Mesenchymal stem cell (in vitro differentiated cells and primary cell): Measurements from ENCODE around the gene PLXNA2.

Source experiments
- DNase-seq: peaks from one replicate; pipeline ENCODE4 v3.0.0-alpha.2; 2013
- H2AFZ ChIP-seq: one replicate; pipeline ENCODE4 v1.6.1; 2013; ENCODE audit warnings: low read depth, mild to moderate bottlenecking, control low read depth, inconsistent platforms, low read length, moderate library complexity
- H2AK5ac ChIP-seq: 2 replicates; pipeline ENCODE4 v1.6.1; 2013; ENCODE audit warnings: low read length, moderate library complexity, mild to moderate bottlenecking, inconsistent platforms; ENCODE audit not compliant: severe bottlenecking
- H2BK120ac ChIP-seq: one replicate; pipeline ENCODE4 v1.6.1; 2013; ENCODE audit warnings: low read depth, mild to moderate bottlenecking, inconsistent platforms, low read length, moderate library complexity
- H2BK12ac ChIP-seq, 2 experiments: one replicate each; pipeline ENCODE4 v1.6.1; 2013; ENCODE audit warnings: inconsistent platforms in 2 of 2, low read length in 2 of 2, mild to moderate bottlenecking in 2 of 2, moderate library complexity in 2 of 2, control low read depth in 1 of 2
- H2BK15ac ChIP-seq: one replicate; pipeline ENCODE4 v1.6.1; 2013; ENCODE audit warnings: mild to moderate bottlenecking, low read depth, inconsistent platforms; ENCODE audit not compliant: poor library complexity, severe bottlenecking
- H2BK5ac ChIP-seq: 2 replicates; pipeline ENCODE4 v1.6.1; 2013; ENCODE audit warnings: low read depth, mild to moderate bottlenecking, low read length, control low read depth, inconsistent platforms; ENCODE audit not compliant: poor library complexity, severe bottlenecking
- H3K14ac ChIP-seq, 2 experiments: one replicate each; pipeline ENCODE4 v1.6.1; 2013; ENCODE audit warnings: inconsistent platforms in 2 of 2, low read length in 2 of 2, control low read depth in 1 of 2, mild to moderate bottlenecking in 1 of 2, moderate library complexity in 1 of 2
- H3K18ac ChIP-seq, 2 experiments: one replicate each; pipeline ENCODE4 v1.6.1; 2013; ENCODE audit warnings: inconsistent platforms in 2 of 2, low read length in 2 of 2, control low read depth in 1 of 2, low read depth in 1 of 2, mild to moderate bottlenecking in 1 of 2
- H3K23ac ChIP-seq, 2 experiments: one replicate each; pipeline ENCODE4 v1.6.1; 2013; ENCODE audit warnings: inconsistent platforms in 2 of 2, low read length in 2 of 2, mild to moderate bottlenecking in 2 of 2, moderate library complexity in 2 of 2, control low read depth in 1 of 2
- H3K27ac ChIP-seq: 2 replicates; pipeline ENCODE4 v1.5.1; 2013; ENCODE audit warnings: mild to moderate bottlenecking, moderate library complexity, low read length, control low read depth, inconsistent platforms; ENCODE audit not compliant: poor library complexity, severe bottlenecking
- H3K27me3 ChIP-seq, 2 experiments: 2 replicates each; pipeline versions ENCODE4 v1.6.1 to v1.7.0; 2013; ENCODE audit warnings: low read length in 2 of 2, mild to moderate bottlenecking in 2 of 2, moderate library complexity in 2 of 2, control low read depth in 1 of 2, inconsistent platforms in 1 of 2; ENCODE audit not compliant: control insufficient read depth in 1 of 2, insufficient read depth in 1 of 2
- H3K36me3 ChIP-seq, 2 experiments: 2 replicates each; pipeline versions ENCODE4 v1.6.1 to v1.7.0; 2013; ENCODE audit warnings: low read length in 2 of 2, control low read depth in 1 of 2, inconsistent platforms in 1 of 2, low read depth in 1 of 2, mild to moderate bottlenecking in 1 of 2; ENCODE audit not compliant: insufficient read depth in 2 of 2, control insufficient read depth in 1 of 2
- H3K4ac ChIP-seq, 2 experiments: one replicate each; pipeline ENCODE4 v1.6.1; 2013; ENCODE audit warnings: inconsistent platforms in 2 of 2, low read length in 2 of 2, mild to moderate bottlenecking in 2 of 2, moderate library complexity in 2 of 2, control low read depth in 1 of 2, low read depth in 1 of 2
- H3K4me1 ChIP-seq: 2 replicates; pipeline ENCODE4 v1.6.1; 2013; ENCODE audit warnings: low read depth, low read length, control low read depth; ENCODE audit not compliant: control insufficient read depth, insufficient read depth
- H3K4me2 ChIP-seq: 2 replicates; pipeline ENCODE4 v1.6.1; 2013; ENCODE audit warnings: low read length, mild to moderate bottlenecking, inconsistent platforms; ENCODE audit not compliant: poor library complexity, severe bottlenecking
- H3K4me3 ChIP-seq, 2 experiments: 2 replicates each; pipeline versions ENCODE4 v1.5.1 to v1.7.0; 2013; ENCODE audit warnings: low read length in 2 of 2, mild to moderate bottlenecking in 2 of 2, control low read depth in 1 of 2, low read depth in 1 of 2; ENCODE audit not compliant: insufficient read depth in 1 of 2
- H3K79me1 ChIP-seq: replicated peaks from 2 replicates; pipeline ENCODE4 v1.6.1; 2013; ENCODE audit warnings: mild to moderate bottlenecking, control low read depth, low read length, inconsistent platforms; ENCODE audit not compliant: poor library complexity, severe bottlenecking
- H3K9ac ChIP-seq: 2 replicates; pipeline ENCODE4 v1.7.0; 2013; ENCODE audit warnings: mild to moderate bottlenecking, low read length, moderate library complexity
- H3K9me3 ChIP-seq: 2 replicates; pipeline ENCODE4 v1.7.0; 2013; ENCODE audit warnings: mild to moderate bottlenecking, low read length; ENCODE audit not compliant: control insufficient read depth
- H4K8ac ChIP-seq: one replicate; pipeline ENCODE4 v1.6.1; 2013; ENCODE audit warnings: inconsistent platforms, mild to moderate bottlenecking, low read length, moderate library complexity
- H4K91ac ChIP-seq: one replicate; pipeline ENCODE4 v1.6.1; 2013; ENCODE audit warnings: mild to moderate bottlenecking, low read length, inconsistent platforms
- WGBS: methylation state at CpG from one replicate; pipeline ENCODE4 v1.1.7; 2013; ENCODE audit warnings: mixed read lengths; 5-methylcytosine and 5-hydroxymethylcytosine counted together

PLXNA2 gene

GRCh38 chr1:208149776-208150514 is 94.2 kb downstream of the PLXNA2 start:
- Histone ChIP-seq H3K18ac (no peak overlapping the region), H2BK120ac (no peak overlapping the region), H3K4me2 (no peak overlapping the region), H3K23ac (no peak overlapping the region), H3K79me1 (no peaks in the 10 kb centered on the region), H3K27me3 (peaks cover 0 to 13% of the 10 kb centered on the region in 2 experiments), H3K4me1 (peaks cover 9% of the 10 kb centered on the region), H4K8ac (no peak overlapping the region), H2AK5ac (no peak overlapping the region), H3K14ac (no peak overlapping the region), H2BK5ac (no peak overlapping the region), H3K9me3 (no peaks in the 10 kb centered on the region), H3K36me3 (no peaks in the 10 kb centered on the region), H3K27ac (no peak overlapping the region), H3K4me3 (no peak overlapping the region), H3K9ac (no peak overlapping the region), H2BK12ac (no peak overlapping the region), H3K4ac (no peak overlapping the region), H2BK15ac (no peak overlapping the region), H4K91ac (no peak overlapping the region), H2AFZ (no peak overlapping the region)
- DNase-seq: peak; percentile 18
- 71% methylated on average over 9 of the region's 9 CpGs for WGBS

- no peak for DNase-seq
- no peak overlapping the region for H3K4me3 ChIP-seq
- peak overlapping the region; percentile 46 for H4K8ac ChIP-seq
- no peak overlapping the region for H2BK120ac ChIP-seq
- no peaks in the 10 kb centered on the region for H3K9me3 ChIP-seq
- H3K4ac ChIP-seq: no peak overlapping the region
- H2BK15ac ChIP-seq: no peak overlapping the region
- no peak overlapping the region for H3K9ac ChIP-seq
- H3K36me3 ChIP-seq: no peaks in the 10 kb centered on the region
- H3K14ac ChIP-seq: peak overlapping the region in 1 of 2 experiments; percentile 1
- H2BK12ac ChIP-seq: peak overlapping the region in 1 of 2 experiments; percentile 26
- H3K27ac ChIP-seq: no peak overlapping the region
- H3K4me1 ChIP-seq: peaks cover 9% of the 10 kb centered on the region
- H3K27me3 ChIP-seq: peaks cover 0 to 13% of the 10 kb centered on the region in 2 experiments
- no peak overlapping the region for H3K4me2 ChIP-seq
- H2AFZ ChIP-seq: no peak overlapping the region
- H2AK5ac ChIP-seq: no peak overlapping the region
- H3K79me1 ChIP-seq: no peaks in the 10 kb centered on the region
- H3K23ac ChIP-seq: no peak overlapping the region
- H2BK5ac ChIP-seq: no peak overlapping the region
- no peak overlapping the region for H4K91ac ChIP-seq
- H3K18ac ChIP-seq: peak overlapping the region in 1 of 2 experiments; percentile 42
These were observed 95.0 kb downstream of the PLXNA2 start for GRCh38 chr1:208149213-208149612.

- Histone ChIP-seq H3K4me3 (no peak overlapping the region), H4K91ac (no peak overlapping the region), H2BK12ac (no peak overlapping the region), H3K27ac (no peak overlapping the region), H3K36me3 (no peaks in the 10 kb centered on the region), H3K4me1 (peaks cover 6% of the 10 kb centered on the region), H2BK15ac (no peak overlapping the region), H3K4ac (no peak overlapping the region), H2AFZ (no peak overlapping the region), H3K18ac (no peak overlapping the region), H2AK5ac (no peak overlapping the region), H3K23ac (no peak overlapping the region), H3K4me2 (no peak overlapping the region), H2BK120ac (no peak overlapping the region), H2BK5ac (no peak overlapping the region), H3K9me3 (no peaks in the 10 kb centered on the region), H3K27me3 (peaks cover 0 to 13% of the 10 kb centered on the region in 2 experiments), H3K79me1 (no peaks in the 10 kb centered on the region), H4K8ac (no peak overlapping the region), H3K9ac (no peak overlapping the region), H3K14ac (no peak overlapping the region)
- WGBS: 94% methylated on average over 4 of the region's 4 CpGs
- no peak for DNase-seq
These were observed 95.8 kb downstream of the PLXNA2 start for GRCh38 chr1:208148380-208148779.

- H3K18ac ChIP-seq: no peak overlapping the region
- no peak overlapping the region for H3K4me2 ChIP-seq
- no peak overlapping the region for H3K14ac ChIP-seq
- no peak overlapping the region for H3K4ac ChIP-seq
- no peak overlapping the region for H3K27ac ChIP-seq
- no peaks in the 10 kb centered on the region for H3K79me1 ChIP-seq
- no peak for DNase-seq
- H2BK120ac ChIP-seq: no peak overlapping the region
- no peak overlapping the region for H2AFZ ChIP-seq
- H3K9ac ChIP-seq: no peak overlapping the region
- H2BK5ac ChIP-seq: no peak overlapping the region
- H3K4me3 ChIP-seq: no peak overlapping the region
- H3K36me3 ChIP-seq: no peaks in the 10 kb centered on the region
- H2BK12ac ChIP-seq: no peak overlapping the region
- WGBS: 97% methylated on average over 3 of the region's 3 CpGs
- no peak overlapping the region for H4K91ac ChIP-seq
- H3K27me3 ChIP-seq: peaks cover 0 to 13% of the 10 kb centered on the region in 2 experiments
- H3K4me1 ChIP-seq: peaks cover 12% of the 10 kb centered on the region
- H3K9me3 ChIP-seq: no peaks in the 10 kb centered on the region
- H4K8ac ChIP-seq: no peak overlapping the region
- H3K23ac ChIP-seq: no peak overlapping the region
- H2AK5ac ChIP-seq: no peak overlapping the region
- H2BK15ac ChIP-seq: no peak overlapping the region
These were observed 97.5 kb downstream of the PLXNA2 start for GRCh38 chr1:208146650-208147049.
